H1 (cell line): ENCODE measurements around the gene DPH1. TPM values are rescaled to one million over a fixed set of nuclear protein-coding genes. Genes with fewer than 3 reads are reported as not detected.

Source experiments
- CTCF ChIA-PET: fragments of 300-600 bp; sonication (Branson Sonifier 250); formaldehyde crosslinking; loops from one replicate; lab custom pipeline; 2021; ENCODE audit not compliant: partially characterized antibody; lab: Charles Lee
- POLR2A ChIA-PET: fragments of 300-600 bp; sonication (Branson Sonifier 250); formaldehyde crosslinking; loops from one replicate; lab custom pipeline; 2021; ENCODE audit warnings: inconsistent platforms; ENCODE audit not compliant: partially characterized antibody; lab: Charles Lee
- DNase-seq, 2 experiments: peaks; one replicate each; pipeline versions ENCODE4 v3.0.0 to v3.0.0-alpha.2; 2010 to 2022; ENCODE audit warnings: low spot score in 2 of 2, low read depth in 1 of 2, mixed read lengths in 1 of 2
- FAIRE-seq: peaks from 2 replicates; lab custom pipeline; 2011; peaks lifted over from hg19 to GRCh38; lab: Jason Lieb, UNC
- H2AFZ ChIP-seq: 2 replicates; pipeline ENCODE4 v1.8.1; 2012; ENCODE audit warnings: low read length, inconsistent platforms
- H2AK5ac ChIP-seq: 2 replicates; pipeline ENCODE4 v1.6.1; 2013; ENCODE audit warnings: low read depth, low read length
- H2BK120ac ChIP-seq: replicated peaks from 2 replicates; pipeline ENCODE3; 2013; ENCODE audit warnings: low read depth, low read length, inconsistent platforms
- H2BK12ac ChIP-seq: 2 replicates; pipeline ENCODE4 v1.6.1; 2013; ENCODE audit warnings: low read depth, low read length
- H2BK15ac ChIP-seq: 2 replicates; pipeline ENCODE4 v1.6.1; 2013; ENCODE audit warnings: low read length
- H2BK20ac ChIP-seq: 2 replicates; pipeline ENCODE4 v1.6.1; 2013; ENCODE audit warnings: low read length
- H2BK5ac ChIP-seq: 2 replicates; pipeline ENCODE4 v1.6.1; 2013; ENCODE audit warnings: low read depth, low read length
- H3K14ac ChIP-seq: 2 replicates; pipeline ENCODE4 v1.6.1; 2013; ENCODE audit warnings: inconsistent platforms; ENCODE audit not compliant: insufficient read length
- H3K18ac ChIP-seq: 2 replicates; pipeline ENCODE4 v1.6.1; 2013; ENCODE audit warnings: low read length; ENCODE audit errors: extremely low read depth
- H3K23ac ChIP-seq: 2 replicates; pipeline ENCODE4 v1.6.1; 2013; ENCODE audit warnings: inconsistent platforms; ENCODE audit not compliant: insufficient read length
- H3K23me2 ChIP-seq: 2 replicates; pipeline ENCODE4 v1.6.1; 2013; ENCODE audit warnings: low read depth, low read length
- H3K27ac ChIP-seq: 2 replicates; pipeline ENCODE4 v1.6.1; 2011; ENCODE audit warnings: low read depth, low read length, inconsistent platforms
- H3K27me3 ChIP-seq, 4 experiments: replicated peaks in 1 of 4; 1 replicate in 1 of 4; 2 replicates in 3 of 4; pipeline versions ENCODE4 v1.6.1 to v1.8.1; 2011 to 2013; ENCODE audit warnings: low read length in 3 of 4, mild to moderate bottlenecking in 3 of 4, inconsistent platforms in 2 of 4, mixed read lengths in 2 of 4, moderate library complexity in 1 of 4; ENCODE audit not compliant: control insufficient read depth in 3 of 4, insufficient read depth in 3 of 4; ENCODE audit errors: extremely low read depth in 1 of 4
- H3K36me3 ChIP-seq, 4 experiments: 2 replicates each; pipeline versions ENCODE4 v1.6.1 to v1.8.1; 2011 to 2013; ENCODE audit warnings: mild to moderate bottlenecking in 4 of 4, low read length in 3 of 4, moderate library complexity in 2 of 4, control low read depth in 1 of 4, inconsistent platforms in 1 of 4; ENCODE audit not compliant: insufficient read depth in 4 of 4, control insufficient read depth in 2 of 4
- H3K4ac ChIP-seq: replicated peaks from 2 replicates; pipeline ENCODE3; 2013; ENCODE audit warnings: low read length, low read depth, mixed read lengths, inconsistent platforms; ENCODE audit not compliant: insufficient read length
- H3K4me1 ChIP-seq, 4 experiments: replicated peaks in 1 of 4; 1 replicate in 1 of 4; 2 replicates in 3 of 4; pipeline versions ENCODE4 v1.6.1 to v1.8.1; 2011 to 2013; ENCODE audit warnings: low read length in 3 of 4, inconsistent platforms in 2 of 4, mixed read lengths in 1 of 4; ENCODE audit not compliant: insufficient read depth in 4 of 4, control insufficient read depth in 3 of 4
- H3K4me2 ChIP-seq, 2 experiments: 2 replicates each; pipeline versions ENCODE4 v1.6.1 to v1.8.1; 2011 to 2013; ENCODE audit warnings: low read depth in 2 of 2, low read length in 2 of 2, control low read depth in 1 of 2, inconsistent platforms in 1 of 2, mild to moderate bottlenecking in 1 of 2; ENCODE audit not compliant: insufficient read depth in 1 of 2
- H3K4me3 ChIP-seq, 4 experiments: fragments of 200-600, 300-600 bp in 1 of 4; sonication (generic), shearing (Covaris generic), sonication (Bioruptor Twin) in 1 of 4; 2 replicates each; pipeline versions ENCODE4 v1.5.1 to v1.8.1; 2011 to 2016; ENCODE audit warnings: low read length in 4 of 4, low read depth in 3 of 4, control low read depth in 2 of 4, inconsistent platforms in 2 of 4, mild to moderate bottlenecking in 2 of 4, mixed read lengths in 1 of 4, moderate library complexity in 1 of 4; ENCODE audit not compliant: insufficient read depth in 2 of 4; ENCODE audit errors: extremely low read depth in 1 of 4
- H3K56ac ChIP-seq: replicated peaks from 2 replicates; pipeline ENCODE3; 2013; ENCODE audit warnings: low read depth, mild to moderate bottlenecking, mixed read lengths, low read length, inconsistent platforms; ENCODE audit not compliant: insufficient read length
- H3K79me1 ChIP-seq: 2 replicates; pipeline ENCODE4 v1.6.1; 2013; ENCODE audit warnings: low read depth, low read length, control low read depth
- H3K79me2 ChIP-seq, 2 experiments: 2 replicates each; pipeline versions ENCODE4 v1.6.1 to v1.8.1; 2012 to 2013; ENCODE audit warnings: low read length in 2 of 2, mild to moderate bottlenecking in 2 of 2, inconsistent platforms in 1 of 2; ENCODE audit not compliant: insufficient read depth in 2 of 2, control insufficient read depth in 1 of 2
- H3K9ac ChIP-seq, 4 experiments: replicated peaks in 1 of 4; 1 replicate in 1 of 4; 2 replicates in 3 of 4; pipeline versions ENCODE4 v1.6.1 to v1.8.1; 2011 to 2013; ENCODE audit warnings: low read depth in 3 of 4, low read length in 3 of 4, control low read depth in 2 of 4, mild to moderate bottlenecking in 2 of 4, moderate library complexity in 2 of 4, inconsistent platforms in 1 of 4; ENCODE audit errors: extremely low read depth in 1 of 4
- H3K9me3 ChIP-seq, 2 experiments: 2 replicates each; pipeline versions ENCODE4 v1.6.1 to v1.8.1; 2012 to 2013; ENCODE audit warnings: mild to moderate bottlenecking in 2 of 2, moderate library complexity in 2 of 2, control low read depth in 1 of 2, inconsistent platforms in 1 of 2, low read depth in 1 of 2, low read length in 1 of 2, mixed read lengths in 1 of 2; ENCODE audit not compliant: insufficient read depth in 2 of 2
- H4K20me1 ChIP-seq, 2 experiments: replicated peaks in 1 of 2; 2 replicates each; pipeline versions ENCODE3 to v1.8.1; 2011 to 2013; ENCODE audit warnings: inconsistent platforms in 2 of 2, low read length in 2 of 2, mild to moderate bottlenecking in 1 of 2; ENCODE audit not compliant: insufficient read depth in 2 of 2, control insufficient read depth in 1 of 2
- H4K5ac ChIP-seq: 2 replicates; pipeline ENCODE4 v1.6.1; 2013; ENCODE audit warnings: low read length, low read depth, mixed read lengths, inconsistent platforms; ENCODE audit not compliant: insufficient read length
- H4K8ac ChIP-seq: 2 replicates; pipeline ENCODE4 v1.8.0; 2013; ENCODE audit warnings: mild to moderate bottlenecking, moderate library complexity, low read length, inconsistent platforms; ENCODE audit not compliant: insufficient read depth; ENCODE audit errors: extremely low read depth
- H4K91ac ChIP-seq: replicated peaks from 2 replicates; pipeline ENCODE3; 2013; ENCODE audit warnings: low read length, mixed read lengths, inconsistent platforms; ENCODE audit not compliant: insufficient read length
- BACH1 ChIP-seq: IDR thresholded peaks from 2 replicates; pipeline ENCODE4 v1.6.1; 2012; ENCODE audit warnings: low read length, improper control_type of control experiment
- CREB1 ChIP-seq: IDR thresholded peaks from 2 replicates; pipeline ENCODE4 v1.6.1; 2012; ENCODE audit warnings: inconsistent platforms
- EGR1 ChIP-seq: IDR thresholded peaks from 2 replicates; pipeline ENCODE4 v1.6.1; 2011; ENCODE audit warnings: low read depth, low read length, borderline replicate concordance
- RAD21 ChIP-seq, 2 experiments: IDR thresholded peaks in 1 of 2; conservative IDR thresholded peaks in 1 of 2; 2 replicates each; pipeline ENCODE4 v1.6.1; 2011; ENCODE audit warnings: low read depth in 2 of 2, low read length in 2 of 2, improper control_type of control experiment in 1 of 2, inconsistent platforms in 1 of 2, mild to moderate bottlenecking in 1 of 2, moderate library complexity in 1 of 2
- RBBP5 ChIP-seq: IDR thresholded peaks from 2 replicates; pipeline ENCODE4 v1.7.1; 2012; ENCODE audit warnings: low read depth, mild to moderate bottlenecking, inconsistent platforms, low read length, moderate library complexity, borderline replicate concordance
- TEAD4 ChIP-seq: IDR thresholded peaks from 2 replicates; pipeline ENCODE4 v1.6.1; 2012; ENCODE audit warnings: low read depth, low read length, inconsistent platforms, mixed read lengths
- WGBS, 2 experiments: shearing (Covaris generic) in 1 of 2; methylation state at CpG; one replicate each; pipeline versions ENCODE4 v1.1.6 to v1.1.7; 2013 to 2015; ENCODE audit warnings: low lambda C conversion rate in 2 of 2, mixed read lengths in 2 of 2, inconsistent platforms in 1 of 2, low coverage in 1 of 2, missing lambda C conversion rate in 1 of 2; ENCODE audit not compliant: insufficient replicate concordance in 2 of 2, insufficient coverage in 1 of 2, insufficient read length in 1 of 2; ENCODE audit errors: extremely low coverage in 1 of 2, missing lambda C conversion rate in 1 of 2; 5-methylcytosine and 5-hydroxymethylcytosine counted together
- polyA plus RNA-seq, 7 experiments: library from polyadenylated mRNA; depleted of rRNA in 3 of 7; stranded (reverse) in 5 of 7; unstranded in 2 of 7; fragments of >200 nt in 5 of 7; fragments of 200-250 nt in 2 of 7; gene quantifications; 1 replicate in 5 of 7; 2 replicates in 1 of 7; 4 replicates in 1 of 7; pipeline versions ENCODE4 v1.2.1 to v1.2.3, GENCODE V29; 2011 to 2013; ENCODE audit warnings: missing spikeins in 2 of 7, mixed read lengths in 2 of 7
- total RNA-seq: library from RNA; stranded (reverse); fragmentation: NEBNext Ultra II Directional; extraction: Animal tissue kit (Norgen Biotek cat#: 25700); gene quantifications from 2 replicates; pipeline ENCODE4 v1.2.1, GENCODE V29; 2021
- TF ChIP-seq, protein P1 (sequence below): IDR thresholded peaks from 2 replicates; pipeline ENCODE4 v1.6.1; 2012; ENCODE audit warnings: inconsistent platforms

DPH1 gene
- total and polyA plus RNA-seq, 2 of the 8 experiments (the other 6 are each of a cell fraction or from before 2014, with no cell fraction given): 24.9 to 30.0 TPM

DNA sequence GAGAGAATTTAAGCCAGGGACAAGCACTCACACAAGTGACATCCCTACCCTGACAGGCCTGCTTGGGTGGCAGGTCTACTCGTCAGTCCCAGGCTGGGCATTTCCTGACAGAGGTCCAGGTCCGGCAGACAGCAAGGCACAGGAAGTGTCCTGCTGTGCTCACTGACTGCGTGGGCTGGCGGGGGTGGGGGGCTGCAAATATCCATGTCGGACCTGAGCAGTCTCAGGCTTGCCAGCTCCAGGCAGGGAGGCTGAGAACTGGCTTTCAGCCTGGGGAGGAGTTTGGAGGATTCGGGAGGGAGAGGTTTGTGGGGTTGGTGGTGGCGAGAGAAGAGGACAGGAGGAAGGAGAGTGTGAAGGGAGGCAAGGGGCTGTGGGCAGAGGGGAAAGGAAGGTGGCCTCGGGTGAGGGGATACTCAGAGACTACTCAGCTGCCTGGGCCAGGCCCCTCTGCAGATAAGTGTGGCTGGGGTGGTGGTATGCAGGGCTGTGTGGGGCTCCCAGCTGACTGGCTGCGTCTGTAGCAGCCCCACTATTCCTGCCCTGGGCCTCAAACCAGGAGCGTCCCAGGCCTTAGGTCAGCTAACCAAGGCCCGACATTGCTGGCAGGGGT lies 32.7 kb downstream of the DPH1 start:
- H3K14ac ChIP-seq: no peak overlapping the region
- H3K4me2 ChIP-seq: peak overlapping the region; percentile 7 to 18; a peak in 2 of 4 replicates
- H3K36me3 ChIP-seq: peaks cover 0 to 8% (median 2%) of the 10 kb centered on the region in 4 experiments; a peak in 2 of 8 replicates
- no peak overlapping the region for H4K91ac ChIP-seq
- H3K23me2 ChIP-seq: no peaks in the 10 kb centered on the region
- H3K18ac ChIP-seq: no peak overlapping the region
- no peak overlapping the region for H3K9ac ChIP-seq
- no peak overlapping the region for H2BK120ac ChIP-seq
- no peak overlapping the region for H3K56ac ChIP-seq
- H3K27me3 ChIP-seq: peaks cover 13 to 36% (median 30%) of the 10 kb centered on the region in 4 experiments
- H2AFZ ChIP-seq: no peak overlapping the region
- H2BK15ac ChIP-seq: no peak overlapping the region
- H3K4ac ChIP-seq: no peak overlapping the region
- no peak overlapping the region for H3K23ac ChIP-seq
- H4K20me1 ChIP-seq: peaks cover 11 to 13% of the 10 kb centered on the region in 2 experiments
- H3K79me1 ChIP-seq: no peaks in the 10 kb centered on the region
- H2BK5ac ChIP-seq: peak overlapping the region; percentile 71; the same call in 1 of the 2 replicates
- ChIA-PET CTCF (interaction anchor here (0.8 to 7.6 kb wide), 6 partner anchors 8 to 190 kb away, joined by 3 to 58 read pairs (median 8); partner anchors contain the start of gene HIC1), POLR2A (no interaction called here)
- H3K79me2 ChIP-seq: no peaks in the 10 kb centered on the region
- DNase-seq: no peak
- no peak overlapping the region for H3K27ac ChIP-seq
- no peak overlapping the region for H2AK5ac ChIP-seq
- TF ChIP-seq TEAD4: no peak
- TF ChIP-seq, protein P1, sequence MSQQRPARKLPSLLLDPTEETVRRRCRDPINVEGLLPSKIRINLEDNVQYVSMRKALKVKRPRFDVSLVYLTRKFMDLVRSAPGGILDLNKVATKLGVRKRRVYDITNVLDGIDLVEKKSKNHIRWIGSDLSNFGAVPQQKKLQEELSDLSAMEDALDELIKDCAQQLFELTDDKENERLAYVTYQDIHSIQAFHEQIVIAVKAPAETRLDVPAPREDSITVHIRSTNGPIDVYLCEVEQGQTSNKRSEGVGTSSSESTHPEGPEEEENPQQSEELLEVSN: no peak
- TF ChIP-seq RAD21 (IDR thresholded peaks at IDR 0.05 in 1 of 2, conservative IDR thresholded peaks at IDR 0.05 in 1 of 2; ENCODE audit: low read depth in 2 of 2, low read length in 2 of 2): no peak
- TF ChIP-seq CREB1: no peak
- no peak for TF ChIP-seq EGR1
- TF ChIP-seq BACH1: no peak
- no peak for TF ChIP-seq RBBP5
- H3K4me3 ChIP-seq: no peak overlapping the region
- 51% methylated on average over 10 of the region's 11 CpGs; no CpG with 5 or more reads in 1 of the 2 experiments for WGBS, 2 experiments
- 0 out of 2 replicates have a peak overlapping the region, but pooled peaks have one; percentile 68 for H2BK12ac ChIP-seq
- H3K4me1 ChIP-seq: peaks cover 0 to 16% (median 10%) of the 10 kb centered on the region in 4 experiments; a peak in 6 of 7 replicates
- H2BK20ac ChIP-seq: 0 out of 2 replicates have a peak overlapping the region, but pooled peaks have one; percentile 43
- peaks cover 0 to 6% of the 10 kb centered on the region in 2 experiments; a peak in 1 of 4 replicates for H3K9me3 ChIP-seq
- no peak overlapping the region for H4K8ac ChIP-seq
- no peak for FAIRE-seq
- no peak overlapping the region for H4K5ac ChIP-seq
